ENCODE data around the gene NDUFS2.

DNA sequence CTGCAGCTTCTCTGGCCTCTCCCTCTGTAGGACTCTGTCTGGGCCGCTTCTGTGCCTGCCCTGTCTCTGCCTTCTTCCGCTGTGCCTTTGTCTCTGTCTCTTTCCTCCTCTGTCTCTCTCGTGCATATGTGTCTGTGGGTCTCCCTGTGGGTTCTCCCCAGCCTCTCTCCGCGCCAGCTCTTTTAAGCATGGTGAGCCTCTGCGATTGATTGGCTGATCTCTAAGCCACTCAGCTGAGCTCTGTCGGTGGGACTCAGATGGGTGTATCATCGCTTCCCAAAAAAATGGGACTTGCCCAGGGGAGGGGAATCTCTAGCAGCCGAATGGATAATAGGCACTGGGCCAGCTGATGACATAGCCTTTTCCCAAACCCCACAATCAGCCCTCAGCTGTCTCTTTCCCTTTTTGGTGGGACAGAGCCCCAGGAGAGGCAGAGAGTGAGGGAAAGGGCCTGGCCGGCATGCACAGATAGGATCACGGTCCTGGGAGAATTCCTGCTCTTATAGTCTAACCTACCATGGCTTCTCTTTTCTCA is 3.2 kb upstream of the NDUFS2 start, which contains the start of gene ADAMTS4:
- TF ChIP-seq CTCF (IDR thresholded peaks at IDR 0.05) (no peak), REST (IDR thresholded peaks at IDR 0.05; ENCODE audit: insufficient read depth in 1 of 2, low read depth in 2 of 2, low read length in 1 of 2) (no peak), SIN3A (IDR thresholded peaks at IDR 0.05; ENCODE audit: borderline replicate concordance, insufficient read depth, low read depth, low read length) (no peak), POLR2AphosphoS5 (IDR thresholded peaks at IDR 0.05; ENCODE audit: low read depth, low read length) (no peak)
